Suprapubic skin (tissue), 4 donors: ENCODE results near the gene ABCD3.

Experiments
- POLR2A ChIP-seq, 2 donors: fragments of 450-650 bp; IDR thresholded peaks; one replicate each; pipeline ENCODE4 v1.6.1; 2017; ENCODE audit warnings: antibody characterized with exemption in 2 of 2, mild to moderate bottlenecking in 2 of 2, moderate library complexity in 2 of 2
- POLR2AphosphoS5 ChIP-seq, 3 donors: sonication (generic); formaldehyde crosslinking; IDR thresholded peaks; one replicate each; pipeline ENCODE4 v1.6.1; 2017; ENCODE audit warnings: antibody characterized with exemption in 3 of 3
- TF ChIP-seq, protein P1 (sequence below), 2 donors: fragments of 200-600 bp in 1 of 2; fragments of 450-650 bp in 1 of 2; sonication (generic) in 1 of 2; IDR thresholded peaks; one replicate each; pipeline ENCODE4 v1.5.1; 2016 to 2019; ENCODE audit warnings: antibody characterized with exemption in 2 of 2, mild to moderate bottlenecking in 1 of 2, moderate library complexity in 1 of 2

DNA sequence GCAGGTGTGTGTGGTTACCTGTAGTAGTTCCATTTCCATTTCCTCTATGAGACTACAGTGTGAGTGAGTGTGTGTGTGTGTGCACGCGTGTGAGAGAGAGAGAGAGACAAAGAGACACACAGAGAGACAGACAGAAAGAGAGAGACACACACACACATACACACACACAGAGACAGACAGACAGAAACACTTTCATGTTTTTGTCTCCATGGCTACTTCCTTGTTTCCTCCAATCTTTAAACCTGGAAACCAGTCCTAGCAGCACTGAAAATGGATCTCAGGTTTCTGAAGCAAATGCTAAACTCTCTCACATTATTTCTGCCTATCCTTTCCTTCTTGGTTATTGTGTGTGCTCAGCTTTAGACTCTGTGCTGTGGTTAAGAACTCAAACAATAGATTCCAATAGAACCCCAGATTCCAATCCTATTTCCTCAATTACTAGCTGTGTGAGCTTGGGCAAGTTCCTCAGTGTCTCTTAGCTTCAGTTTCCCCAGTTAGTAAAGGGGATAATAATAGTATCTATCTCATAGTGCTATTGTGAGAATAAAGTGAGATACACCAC, 22.4 kb upstream of the ABCD3 start:
- TF ChIP-seq, protein P1, sequence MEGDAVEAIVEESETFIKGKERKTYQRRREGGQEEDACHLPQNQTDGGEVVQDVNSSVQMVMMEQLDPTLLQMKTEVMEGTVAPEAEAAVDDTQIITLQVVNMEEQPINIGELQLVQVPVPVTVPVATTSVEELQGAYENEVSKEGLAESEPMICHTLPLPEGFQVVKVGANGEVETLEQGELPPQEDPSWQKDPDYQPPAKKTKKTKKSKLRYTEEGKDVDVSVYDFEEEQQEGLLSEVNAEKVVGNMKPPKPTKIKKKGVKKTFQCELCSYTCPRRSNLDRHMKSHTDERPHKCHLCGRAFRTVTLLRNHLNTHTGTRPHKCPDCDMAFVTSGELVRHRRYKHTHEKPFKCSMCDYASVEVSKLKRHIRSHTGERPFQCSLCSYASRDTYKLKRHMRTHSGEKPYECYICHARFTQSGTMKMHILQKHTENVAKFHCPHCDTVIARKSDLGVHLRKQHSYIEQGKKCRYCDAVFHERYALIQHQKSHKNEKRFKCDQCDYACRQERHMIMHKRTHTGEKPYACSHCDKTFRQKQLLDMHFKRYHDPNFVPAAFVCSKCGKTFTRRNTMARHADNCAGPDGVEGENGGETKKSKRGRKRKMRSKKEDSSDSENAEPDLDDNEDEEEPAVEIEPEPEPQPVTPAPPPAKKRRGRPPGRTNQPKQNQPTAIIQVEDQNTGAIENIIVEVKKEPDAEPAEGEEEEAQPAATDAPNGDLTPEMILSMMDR (IDR thresholded peaks at IDR 0.05) = no peak
- TF ChIP-seq POLR2A (IDR thresholded peaks at IDR 0.05) = no peak
- no peak for TF ChIP-seq POLR2AphosphoS5 (IDR thresholded peaks at IDR 0.05)
